ENCODE data around the gene BAAT.

BAAT gene

GRCh38 chr9:101398068-101398929 lies 13.5 kb upstream of the BAAT start, which contains the start of the genes MRPL50 and ZNF189:
Gene MRPL50 (minus strand): TSS chr9:101398618. CDS start chr9:101398592, 26 bp downstream.
Gene ZNF189 (plus strand): TSS chr9:101398851. CDS start chr9:101399157, 306 bp downstream.
- DNase-seq: peak; percentile 83

- DNase-seq: no peak
Observed at GRCh38 chr9:101397746-101398067, 12.9 kb upstream of the BAAT start.

GRCh38 chr9:101394687-101395086 lies 9.9 kb upstream of the BAAT start:
- DNase-seq: no peak

GRCh38 chr9:101393135-101393534 lies 8.3 kb upstream of the BAAT start:
- no peak for DNase-seq

- no peak for DNase-seq
Observed at GRCh38 chr9:101388507-101388993, 3.7 kb upstream of the BAAT start.

GRCh38 chr9:101387871-101388506 lies 3.2 kb upstream of the BAAT start:
- DNase-seq: no peak

- no peak for DNase-seq
Observed at GRCh38 chr9:101383361-101383760, 1.4 kb downstream of the BAAT start.

- no peak for DNase-seq
Observed at GRCh38 chr9:101381833-101382342, 2.9 kb downstream of the BAAT start.

GRCh38 chr9:101381118-101381517 lies 3.7 kb downstream of the BAAT start:
- no peak for DNase-seq

GRCh38 chr9:101380295-101380694 lies 4.5 kb downstream of the BAAT start:
- no peak for DNase-seq

GRCh38 chr9:101376111-101376848 lies 8.5 kb downstream of the BAAT start:
- no peak for DNase-seq

- DNase-seq: no peak
Observed at GRCh38 chr9:101375546-101375945, 9.3 kb downstream of the BAAT start.

- no peak for DNase-seq
Observed at GRCh38 chr9:101372327-101373118, 12.3 kb downstream of the BAAT start.

GRCh38 chr9:101371813-101372212 lies 13.0 kb downstream of the BAAT start:
- DNase-seq: no peak

- DNase-seq: no peak
Observed at GRCh38 chr9:101369884-101370531, 14.8 kb downstream of the BAAT start.

- no peak for DNase-seq
Observed at GRCh38 chr9:101369286-101369685, 15.5 kb downstream of the BAAT start.

GRCh38 chr9:101367323-101367722 lies 17.5 kb downstream of the BAAT start:
- no peak for DNase-seq

GRCh38 chr9:101366038-101366756 lies 18.6 kb downstream of the BAAT start:
- DNase-seq: no peak

- DNase-seq: no peak
Observed at GRCh38 chr9:101365181-101365580, 19.6 kb downstream of the BAAT start.

GRCh38 chr9:101362450-101362849 lies 22.4 kb downstream of the BAAT start:
- no peak for DNase-seq

- DNase-seq: no peak
Observed at GRCh38 chr9:101360647-101361046, 24.2 kb downstream of the BAAT start.
